Mucosa of descending colon (tissue), 3 donors: ENCODE measurements around the gene DGAT2. TPM values are rescaled to one million over a fixed set of nuclear protein-coding genes. Genes with fewer than 3 reads are reported as not detected.

Source experiments
- ATAC-seq: fragments of 200-7000 bp; cut with Tn5 transposase; one replicate; pipeline ENCODE4 v1.9.1; 2020; ENCODE audit warnings: mild to moderate bottlenecking, moderate library complexity
- DNase-seq, 3 donors: peaks; one replicate each; pipeline ENCODE4 v3.0.0-alpha.2; 2020
- H3K36me3 ChIP-seq: fragments of 200-600 bp; one replicate; pipeline ENCODE4 v1.8.0; 2021; ENCODE audit warnings: low read depth, mild to moderate bottlenecking
- H3K4me1 ChIP-seq: fragments of 200-600 bp; one replicate; pipeline ENCODE4 v1.8.0; 2021; ENCODE audit warnings: low read depth, mild to moderate bottlenecking
- H3K4me3 ChIP-seq: fragments of 200-600 bp; one replicate; pipeline ENCODE4 v1.8.0; 2021; ENCODE audit warnings: mild to moderate bottlenecking
- H3K9me3 ChIP-seq: fragments of 200-600 bp; one replicate; pipeline ENCODE4 v1.8.0; 2021; ENCODE audit warnings: mild to moderate bottlenecking
- intact Hi-C, 2 donors: fragments of 100-400 bp; cut with DNase I in 1 of 2; cut with micrococcal nuclease in 1 of 2; formaldehyde crosslinking; loops; one replicate each; pipeline versions ENCODE4 v1.11.0 to v1.11.1; 2022; cut with DNase I, micrococcal nuclease
- total RNA-seq, 3 donors: library from RNA; stranded (reverse); fragmentation: NEBNext Ultra II Directional in 2 of 3; extraction: Animal tissue kit (Norgen Biotek cat#: 25700) in 2 of 3; gene quantifications; one replicate each; pipeline versions ENCODE4 v1.2.1 to v1.2.4, GENCODE V29; 2021 to 2023
- TF ChIP-seq, protein P1 (sequence below): fragments of 200-600 bp; IDR thresholded peaks from one replicate; pipeline ENCODE4 v1.8.0; 2022; ENCODE audit warnings: antibody characterized with exemption, mild to moderate bottlenecking
- donor health status: DM: no; HTN: no; CAD: no; lungs with moderate emphysema.
- donor health status: DM: no; HTN: no; CAD: no.
- donor health status: DM: no; HTN: yes; CAD: no.

The DGAT2 gene
- total RNA-seq, 3 donors from 2014 or later = 3.4 to 4.2 (median 3.5) TPM

DNA sequence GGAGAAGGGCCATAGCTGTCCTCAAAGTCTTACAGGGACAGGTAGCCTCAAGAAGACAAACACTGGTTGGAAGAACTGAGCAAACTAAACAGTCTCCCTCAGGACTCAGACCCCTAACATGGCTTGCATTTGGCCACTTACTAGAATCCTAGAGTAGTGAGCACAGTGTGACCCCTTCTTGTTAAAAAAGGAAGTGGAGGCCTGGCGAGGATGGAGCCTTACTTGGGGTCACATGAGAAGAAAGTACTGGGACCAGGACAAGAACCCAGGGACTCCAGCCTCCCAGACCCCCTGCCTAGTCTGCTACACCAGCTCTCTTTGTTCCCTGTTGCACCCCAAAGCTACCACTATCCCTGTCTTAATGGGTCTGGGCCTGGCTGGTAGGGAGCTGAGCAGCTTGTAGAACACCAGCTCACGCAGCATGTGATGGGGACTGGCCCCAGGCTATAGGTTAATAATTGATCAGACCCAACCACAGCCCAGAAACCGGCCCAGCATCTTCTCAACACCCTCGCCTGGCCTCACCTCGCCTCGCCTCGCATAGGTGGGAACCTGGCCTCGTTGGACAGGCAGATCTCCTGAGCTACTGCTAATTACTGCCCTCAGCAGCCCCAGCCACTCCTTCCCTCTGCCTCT lies 17.6 kb downstream of the DGAT2 start:
- Histone ChIP-seq H3K9me3 (no peaks in the 10 kb centered on the region), H3K4me1 (peaks cover 7% of the 10 kb centered on the region), H3K4me3 (no peak overlapping the region), H3K36me3 (no peaks in the 10 kb centered on the region)
- peak; percentile 67 to 82 (median 78) for DNase-seq
- ATAC-seq = peak; percentile 96
- intact Hi-C loops = no loop called here
- TF ChIP-seq, protein P1, sequence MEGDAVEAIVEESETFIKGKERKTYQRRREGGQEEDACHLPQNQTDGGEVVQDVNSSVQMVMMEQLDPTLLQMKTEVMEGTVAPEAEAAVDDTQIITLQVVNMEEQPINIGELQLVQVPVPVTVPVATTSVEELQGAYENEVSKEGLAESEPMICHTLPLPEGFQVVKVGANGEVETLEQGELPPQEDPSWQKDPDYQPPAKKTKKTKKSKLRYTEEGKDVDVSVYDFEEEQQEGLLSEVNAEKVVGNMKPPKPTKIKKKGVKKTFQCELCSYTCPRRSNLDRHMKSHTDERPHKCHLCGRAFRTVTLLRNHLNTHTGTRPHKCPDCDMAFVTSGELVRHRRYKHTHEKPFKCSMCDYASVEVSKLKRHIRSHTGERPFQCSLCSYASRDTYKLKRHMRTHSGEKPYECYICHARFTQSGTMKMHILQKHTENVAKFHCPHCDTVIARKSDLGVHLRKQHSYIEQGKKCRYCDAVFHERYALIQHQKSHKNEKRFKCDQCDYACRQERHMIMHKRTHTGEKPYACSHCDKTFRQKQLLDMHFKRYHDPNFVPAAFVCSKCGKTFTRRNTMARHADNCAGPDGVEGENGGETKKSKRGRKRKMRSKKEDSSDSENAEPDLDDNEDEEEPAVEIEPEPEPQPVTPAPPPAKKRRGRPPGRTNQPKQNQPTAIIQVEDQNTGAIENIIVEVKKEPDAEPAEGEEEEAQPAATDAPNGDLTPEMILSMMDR = no peak

DNA sequence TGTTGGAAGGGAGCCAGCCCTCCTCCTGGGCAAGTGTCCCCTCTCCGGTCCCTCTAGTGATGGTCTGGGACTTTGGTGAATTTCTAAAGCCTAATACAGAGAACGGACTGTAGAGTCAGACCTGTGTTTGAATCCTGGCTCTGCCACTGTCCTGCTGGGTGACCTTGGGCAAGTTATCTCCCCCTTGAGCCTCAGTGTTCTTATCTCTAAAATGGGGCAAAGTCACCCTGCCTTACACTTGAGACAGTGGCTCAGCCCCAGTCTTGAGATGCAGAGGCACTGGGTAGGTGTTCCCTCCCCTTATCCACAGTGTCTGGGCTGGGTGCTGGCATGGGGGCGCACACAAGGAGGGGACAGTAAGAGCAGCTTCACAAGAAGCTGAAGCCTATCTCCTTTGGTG lies 20.9 kb downstream of the DGAT2 start:
- intact Hi-C loops = no loop called here
- Histone ChIP-seq H3K4me3 (no peak overlapping the region), H3K9me3 (no peaks in the 10 kb centered on the region), H3K4me1 (peaks cover 7% of the 10 kb centered on the region), H3K36me3 (no peaks in the 10 kb centered on the region)
- no peak for DNase-seq
- no peak for ATAC-seq
- TF ChIP-seq, protein P1 = no peak

DNA sequence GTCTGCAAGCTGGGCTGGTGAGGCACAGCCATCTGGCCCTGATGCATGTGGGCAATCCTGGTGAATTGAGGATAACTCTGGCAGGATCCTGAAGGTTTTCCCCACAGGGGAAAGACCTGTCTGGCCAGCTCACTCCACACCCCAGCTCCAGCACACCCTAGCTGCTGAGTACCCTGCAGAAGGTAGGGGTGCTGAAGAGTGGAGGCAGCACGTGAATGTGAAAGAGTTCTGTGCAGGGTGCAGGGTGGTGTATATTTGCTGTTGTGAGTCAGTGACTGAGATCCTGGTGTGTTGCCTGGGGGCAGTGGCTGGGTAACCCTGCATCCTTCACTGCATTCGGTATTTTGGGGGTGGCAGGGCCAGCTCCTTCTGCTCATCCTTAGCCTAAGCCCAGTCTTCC lies 22.4 kb downstream of the DGAT2 start:
- TF ChIP-seq, protein P1 = no peak
- Histone ChIP-seq H3K9me3 (no peaks in the 10 kb centered on the region), H3K4me3 (no peak overlapping the region), H3K36me3 (no peaks in the 10 kb centered on the region), H3K4me1 (peaks cover 6% of the 10 kb centered on the region)
- intact Hi-C loops = no loop called here
- DNase-seq (no peak), ATAC-seq (no peak)

DNA sequence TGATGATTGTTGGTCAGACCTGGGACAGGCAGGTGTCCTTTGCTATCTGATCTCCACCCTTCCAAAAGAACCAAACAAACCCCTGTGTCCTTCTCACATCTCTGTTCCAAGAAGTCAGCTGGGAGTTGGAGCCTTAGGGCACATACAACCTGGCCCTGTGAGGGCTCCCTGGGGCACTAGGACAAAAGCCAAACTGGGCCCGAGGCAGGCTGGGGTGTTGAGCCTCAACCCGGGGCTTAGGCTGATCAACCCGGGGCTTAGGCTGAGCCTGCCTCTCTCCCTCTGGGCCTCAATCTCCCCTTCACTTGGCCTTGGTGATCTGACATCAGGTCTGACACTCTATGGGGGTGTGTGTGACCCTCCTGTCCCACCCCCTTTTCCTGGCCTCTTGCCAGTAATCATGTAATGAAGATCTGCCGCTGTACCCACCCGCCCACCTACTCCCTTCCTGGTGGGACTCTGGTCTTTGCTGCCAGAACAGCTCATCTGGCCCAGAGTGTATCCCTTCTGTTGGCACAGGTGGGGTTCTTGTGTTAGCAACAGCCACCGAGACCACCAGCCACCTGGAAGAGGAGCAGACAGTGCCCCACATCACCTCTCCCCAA lies 23.7 kb downstream of the DGAT2 start:
- no peak for DNase-seq
- intact Hi-C loops = no loop called here
- no peak for ATAC-seq
- Histone ChIP-seq H3K9me3 (no peaks in the 10 kb centered on the region), H3K4me3 (no peak overlapping the region), H3K36me3 (no peaks in the 10 kb centered on the region), H3K4me1 (no peaks in the 10 kb centered on the region)
- TF ChIP-seq, protein P1 = no peak

DNA sequence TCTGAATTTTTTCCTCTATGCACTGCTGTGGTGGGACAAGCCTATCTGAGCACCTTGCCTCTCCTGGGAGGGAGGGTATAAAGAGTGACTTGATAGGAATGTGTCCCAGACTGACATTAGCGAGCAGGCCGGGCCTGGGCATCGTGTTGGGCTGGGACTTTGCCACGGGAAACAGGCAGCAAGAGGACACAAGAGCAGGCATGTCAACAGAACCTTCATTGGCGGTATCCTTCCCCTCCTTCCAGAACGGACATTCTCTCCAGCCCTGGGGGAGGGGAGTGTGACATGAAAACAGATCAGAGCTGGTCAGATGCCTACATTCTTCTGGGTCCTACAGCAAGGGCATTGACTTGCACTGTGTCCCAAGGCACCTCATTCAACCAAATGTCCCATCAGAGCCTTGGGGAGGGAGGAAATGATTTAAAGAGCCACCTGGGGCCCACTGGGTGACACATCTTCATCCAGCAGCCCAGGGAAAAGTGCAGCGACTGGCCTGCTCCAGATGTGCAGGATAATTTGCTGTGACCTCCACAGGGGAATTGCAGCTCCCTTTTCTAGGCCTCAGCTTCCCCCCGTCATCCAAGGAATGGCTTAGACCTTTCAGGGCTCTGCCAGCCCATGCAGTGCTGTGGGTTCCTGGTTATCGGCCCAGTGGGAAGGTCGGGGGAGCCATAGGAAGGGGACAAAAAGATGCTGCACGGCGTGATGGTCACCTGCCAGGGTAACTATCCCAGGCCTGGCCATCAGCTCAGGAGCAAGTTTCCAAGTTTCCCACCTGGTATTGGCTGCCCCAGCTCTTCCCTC lies 24.6 kb downstream of the DGAT2 start:
- Histone ChIP-seq H3K36me3 (no peaks in the 10 kb centered on the region), H3K9me3 (no peaks in the 10 kb centered on the region), H3K4me1 (no peaks in the 10 kb centered on the region), H3K4me3 (no peak overlapping the region)
- DNase-seq (no peak), ATAC-seq (no peak)
- TF ChIP-seq, protein P1 = no peak
- intact Hi-C loops = no loop called here
